NCI-H82 treated with DMSO at 0.1 percent for 48 hours (cell line): ENCODE measurements around the gene TCAP.
A peak's percentile ranks its signal among the peaks of the same experiment; 100 is the strongest.

ENCODE experiments used
- DNase-seq: peaks from one replicate; lab custom pipeline; 2025; ENCODE audit not compliant: unreplicated experiment; lab: John Stamatoyannopoulos, UW

TCAP gene

DNA sequence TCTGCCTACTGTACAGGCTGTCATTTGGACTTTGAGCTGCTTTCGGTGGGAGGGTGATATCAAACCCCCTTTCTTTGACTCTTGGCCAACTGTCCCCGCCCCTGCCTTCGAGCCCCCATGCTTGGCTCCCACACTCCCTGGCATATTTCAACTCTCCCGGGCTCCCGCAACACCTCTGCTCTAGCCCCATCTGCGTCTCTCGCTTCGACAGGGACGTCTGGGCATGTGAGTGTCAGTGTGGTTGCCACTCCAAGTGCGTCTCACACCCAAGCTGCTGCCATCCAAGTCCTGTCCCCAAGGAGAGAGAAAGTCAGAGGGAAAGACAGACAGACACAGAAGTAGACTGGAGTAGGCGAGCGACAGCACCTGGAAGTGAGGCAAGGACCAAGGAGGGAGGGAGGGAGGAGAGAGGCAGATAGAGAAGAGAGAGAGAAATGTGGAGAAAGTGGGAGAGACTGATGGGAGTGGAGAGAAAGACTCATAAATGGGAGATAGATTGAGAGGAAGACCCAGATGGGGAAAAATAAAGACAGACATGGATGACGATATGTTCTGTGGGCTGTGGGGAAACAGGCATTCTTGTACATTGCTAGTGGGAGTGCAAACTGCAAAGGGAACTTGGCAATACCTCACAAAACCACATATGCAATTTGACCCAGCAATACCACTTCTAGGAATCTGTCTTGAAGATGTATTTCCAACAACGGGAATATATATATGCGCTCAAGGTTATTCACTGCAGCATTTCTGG, 16.4 kb upstream of the TCAP start:
- DNase-seq: no peak

DNA sequence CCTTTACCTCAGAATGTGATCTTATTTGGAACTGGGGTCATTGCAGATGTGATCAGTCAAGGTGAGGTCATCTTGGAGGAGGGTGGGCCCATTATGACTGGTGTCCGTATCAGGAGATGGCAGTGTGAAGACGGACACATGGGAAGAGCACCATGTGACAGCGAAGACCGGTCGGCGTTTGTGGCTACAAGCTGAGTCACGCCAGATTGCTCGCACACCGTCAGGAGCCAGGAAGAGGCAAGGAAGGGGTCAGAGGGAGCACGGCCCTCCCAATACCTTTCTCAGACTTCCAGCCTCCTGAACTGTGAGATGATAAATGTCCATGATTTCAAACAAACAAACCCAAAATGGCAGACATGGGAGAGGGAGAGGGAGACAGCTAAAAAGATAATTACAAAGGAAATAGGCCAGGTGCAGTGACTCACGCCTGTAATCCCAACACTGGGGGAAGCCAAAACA, 15.0 kb upstream of the TCAP start:
- no peak for DNase-seq

DNA sequence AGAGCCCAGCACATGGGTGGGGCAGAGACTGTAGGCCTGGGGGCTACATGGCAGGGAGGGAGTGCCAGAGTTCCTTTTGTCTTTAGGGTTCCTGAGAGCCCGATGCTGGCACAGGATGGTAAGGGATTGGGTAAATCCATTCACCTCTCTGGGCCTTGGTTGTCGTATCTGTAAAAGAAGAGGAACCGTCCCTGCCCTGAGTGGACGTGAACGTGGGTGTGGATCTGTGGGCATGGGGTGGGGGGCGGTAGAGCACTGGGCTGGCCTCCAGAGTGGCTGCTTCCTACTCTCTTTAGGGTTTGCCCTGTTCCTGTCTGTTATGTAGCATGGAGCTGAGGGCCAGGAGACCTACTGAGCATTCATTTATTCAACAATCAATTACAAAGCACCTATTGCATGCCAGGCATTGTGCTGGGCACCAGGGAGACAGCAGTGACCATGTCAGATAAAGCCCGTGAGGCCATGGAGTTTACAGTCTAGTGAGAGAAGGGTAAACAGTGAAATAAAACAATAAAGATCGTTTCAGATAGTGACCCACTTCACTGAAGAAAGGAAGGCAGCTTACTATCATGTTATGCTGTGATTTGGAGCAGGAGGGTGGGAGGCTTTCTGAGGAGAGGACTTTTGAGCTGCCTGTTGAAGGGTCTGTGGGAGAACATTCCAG, 13.1 kb upstream of the TCAP start:
- no peak for DNase-seq

DNA sequence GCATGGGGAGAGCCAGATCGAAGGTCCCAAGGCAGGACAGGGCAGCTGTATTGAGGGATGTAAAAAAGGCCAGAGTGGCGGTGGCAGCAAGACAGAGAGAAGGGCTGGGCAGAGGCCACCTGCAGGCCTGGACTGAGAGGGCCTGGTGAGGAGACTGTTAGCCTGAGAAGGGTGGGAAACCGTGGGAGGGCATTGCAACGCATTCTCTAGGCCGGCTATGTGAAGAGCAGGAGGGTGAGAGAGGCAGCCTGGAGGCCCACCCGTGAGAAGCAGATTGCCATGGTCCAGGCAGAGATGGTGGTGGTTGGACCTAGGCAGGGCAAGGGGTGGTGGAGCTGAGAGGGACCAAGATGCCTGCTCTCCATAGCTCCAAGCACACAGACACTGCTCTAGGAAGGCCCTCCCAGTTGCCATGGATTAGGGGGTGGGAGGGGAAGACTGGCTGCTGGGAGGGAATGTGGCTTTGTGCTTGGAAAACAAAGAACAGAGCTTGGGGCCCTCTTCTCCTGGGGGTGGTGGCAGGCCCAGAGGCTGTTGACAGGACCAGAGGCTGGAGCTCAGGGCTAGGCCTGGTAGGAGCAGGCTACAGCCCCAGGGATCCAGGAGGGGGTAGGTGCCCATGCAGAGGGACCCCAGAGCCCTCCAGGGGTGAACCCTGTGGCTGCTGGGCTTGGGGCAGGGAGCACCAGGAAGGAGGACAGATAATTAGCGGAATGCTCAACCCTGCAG, 12.4 kb upstream of the TCAP start:
- DNase-seq: no peak

DNA sequence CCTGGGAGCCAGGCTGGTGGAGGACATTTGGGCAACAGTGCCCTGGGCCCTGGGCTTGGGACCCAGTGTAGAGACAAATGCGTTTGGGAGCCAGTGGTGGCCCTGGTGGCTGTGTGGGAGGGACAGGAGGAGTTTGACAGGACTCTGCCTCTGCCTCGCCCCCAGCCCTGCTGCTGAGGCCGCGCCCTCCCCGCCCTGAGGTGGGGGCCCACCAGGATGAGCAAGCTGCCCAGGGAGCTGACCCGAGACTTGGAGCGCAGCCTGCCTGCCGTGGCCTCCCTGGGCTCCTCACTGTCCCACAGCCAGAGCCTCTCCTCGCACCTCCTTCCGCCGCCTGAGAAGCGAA, 11.9 kb upstream of the TCAP start:
- no peak for DNase-seq

DNA sequence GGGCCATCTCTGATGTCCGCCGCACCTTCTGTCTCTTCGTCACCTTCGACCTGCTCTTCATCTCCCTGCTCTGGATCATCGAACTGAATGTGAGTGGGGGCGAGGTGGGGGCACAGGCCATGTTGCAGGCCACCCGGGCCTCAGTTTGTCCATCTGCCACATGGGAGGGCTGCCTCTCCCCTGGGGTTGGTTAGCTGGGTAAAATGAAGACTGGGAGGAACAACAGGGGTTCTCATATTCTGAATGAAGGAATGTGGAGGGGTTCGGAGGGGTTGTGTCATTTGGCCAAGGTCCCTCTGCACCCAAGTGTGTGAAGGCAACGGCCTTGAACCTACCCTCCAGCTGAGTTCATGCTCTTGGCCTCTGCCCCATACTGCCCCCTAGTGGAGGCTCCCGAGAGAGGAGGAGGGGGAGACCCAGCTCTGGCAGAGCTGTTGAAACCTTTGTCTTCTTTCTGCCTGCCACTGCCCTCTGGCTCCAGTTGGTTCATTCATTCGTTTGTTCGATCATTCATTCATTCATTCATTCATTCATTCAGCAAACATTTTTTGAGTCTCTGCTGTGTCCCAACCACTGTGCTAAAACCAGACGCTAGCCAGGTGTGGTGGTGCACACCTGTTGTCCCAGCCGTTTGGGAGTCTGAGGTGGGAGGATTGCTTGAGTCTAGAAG, 11.4 kb upstream of the TCAP start:
- DNase-seq: no peak

DNA sequence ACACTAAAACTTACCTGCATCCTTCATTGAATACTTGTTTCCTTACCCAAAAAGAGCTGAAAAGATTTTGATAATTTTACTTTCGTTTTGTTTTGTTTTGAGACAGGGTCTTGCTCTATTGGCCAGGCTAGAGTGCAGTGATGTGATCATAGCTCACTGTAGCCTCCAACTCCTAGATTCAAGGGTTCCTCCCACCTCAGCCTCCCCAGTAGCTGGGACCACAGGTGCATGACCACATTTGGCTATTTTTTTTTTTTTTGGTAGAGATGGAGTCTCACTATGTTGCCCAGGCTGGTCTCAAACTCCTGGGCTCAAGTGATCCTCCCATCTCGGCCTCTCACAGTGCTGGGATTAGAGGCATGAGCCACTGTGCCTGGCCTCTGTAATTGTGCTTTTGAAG, 10.0 kb upstream of the TCAP start:
- no peak for DNase-seq

DNA sequence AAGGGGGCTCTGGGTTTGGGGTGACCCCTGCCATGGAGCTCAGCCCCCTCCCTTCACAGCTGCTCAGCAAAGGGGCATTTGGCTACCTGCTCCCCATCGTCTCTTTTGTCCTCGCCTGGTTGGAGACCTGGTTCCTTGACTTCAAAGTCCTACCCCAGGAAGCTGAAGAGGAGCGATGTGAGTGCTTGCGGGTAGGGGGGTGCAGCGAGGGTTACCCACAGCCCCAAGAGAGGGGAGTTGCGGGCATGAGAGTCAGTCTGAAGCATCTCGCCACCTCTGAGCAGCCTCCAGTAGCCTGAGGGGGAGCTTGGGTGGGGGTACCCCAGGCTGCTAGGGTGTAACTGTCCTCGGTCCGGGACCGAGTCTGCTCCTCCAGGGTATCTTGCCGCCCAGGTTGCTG, 6.8 kb upstream of the TCAP start:
- no peak for DNase-seq

DNA sequence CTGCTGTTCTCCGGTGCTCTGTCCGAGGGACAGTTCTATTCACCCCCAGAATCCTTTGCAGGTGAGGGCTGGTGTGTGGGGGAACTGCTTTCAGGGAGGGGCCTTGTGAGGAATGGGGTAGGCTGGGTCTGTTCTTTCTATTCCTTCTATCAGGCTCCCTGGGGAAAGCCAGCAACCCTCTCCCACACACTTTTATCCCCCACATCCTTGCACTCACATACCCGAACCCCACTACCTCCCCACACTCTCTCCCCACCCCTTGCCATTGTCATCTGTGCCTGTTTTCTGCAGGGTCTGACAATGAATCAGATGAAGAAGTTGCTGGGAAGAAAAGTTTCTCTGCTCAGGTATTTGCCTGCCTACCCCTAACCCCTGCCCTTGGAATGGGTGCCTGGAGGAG, 6.4 kb upstream of the TCAP start:
- no peak for DNase-seq

DNA sequence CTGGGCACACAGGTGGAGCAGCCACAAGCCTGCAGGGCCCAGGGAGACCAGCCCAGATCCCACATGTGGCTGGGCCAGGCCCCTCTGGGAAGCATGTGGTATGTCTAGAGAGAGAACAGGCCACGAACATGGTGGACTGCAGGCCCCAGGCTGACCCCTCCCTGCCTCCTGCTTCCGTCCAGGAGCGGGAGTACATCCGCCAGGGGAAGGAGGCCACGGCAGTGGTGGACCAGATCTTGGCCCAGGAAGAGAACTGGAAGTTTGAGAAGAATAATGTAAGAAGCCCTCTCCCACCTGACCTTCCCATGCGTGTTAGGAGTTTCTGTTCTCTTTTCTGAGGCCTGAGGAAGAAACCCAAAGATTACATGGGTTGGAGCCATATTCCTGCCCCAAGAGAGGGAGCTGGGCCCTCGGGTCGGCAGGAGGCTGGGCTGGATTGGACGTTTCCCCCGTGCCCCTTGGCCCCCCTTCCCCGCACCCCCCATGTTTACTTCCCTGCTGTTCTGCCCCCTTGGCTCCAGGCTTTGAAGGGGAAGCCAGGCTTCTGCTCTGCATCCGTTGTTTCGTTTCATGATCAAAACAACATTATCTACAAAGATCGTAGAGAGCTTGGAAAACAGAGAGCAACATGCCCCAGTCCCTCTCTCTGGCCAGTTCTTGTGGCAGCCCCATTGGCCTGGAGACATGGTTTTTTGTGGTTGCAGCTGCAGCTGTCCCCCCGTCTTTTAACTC, 5.7 kb upstream of the TCAP start:
- DNase-seq: no peak

DNA sequence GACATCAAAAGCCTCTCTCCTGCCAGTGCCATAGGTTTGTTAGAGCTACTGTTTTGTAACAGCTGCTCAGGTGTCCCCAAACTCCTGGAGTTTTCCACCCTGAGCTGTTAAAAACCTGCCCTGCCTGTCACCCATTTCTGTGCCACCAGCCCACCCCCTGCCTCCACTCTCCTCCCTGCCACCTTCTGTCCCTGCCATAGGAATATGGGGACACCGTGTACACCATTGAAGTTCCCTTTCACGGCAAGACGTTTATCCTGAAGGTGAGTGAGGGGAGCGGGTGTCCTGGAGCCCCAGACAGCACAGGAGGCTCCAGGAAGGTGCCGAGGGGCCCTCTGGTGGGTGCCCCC, 5.2 kb upstream of the TCAP start:
- DNase-seq: no peak

DNA sequence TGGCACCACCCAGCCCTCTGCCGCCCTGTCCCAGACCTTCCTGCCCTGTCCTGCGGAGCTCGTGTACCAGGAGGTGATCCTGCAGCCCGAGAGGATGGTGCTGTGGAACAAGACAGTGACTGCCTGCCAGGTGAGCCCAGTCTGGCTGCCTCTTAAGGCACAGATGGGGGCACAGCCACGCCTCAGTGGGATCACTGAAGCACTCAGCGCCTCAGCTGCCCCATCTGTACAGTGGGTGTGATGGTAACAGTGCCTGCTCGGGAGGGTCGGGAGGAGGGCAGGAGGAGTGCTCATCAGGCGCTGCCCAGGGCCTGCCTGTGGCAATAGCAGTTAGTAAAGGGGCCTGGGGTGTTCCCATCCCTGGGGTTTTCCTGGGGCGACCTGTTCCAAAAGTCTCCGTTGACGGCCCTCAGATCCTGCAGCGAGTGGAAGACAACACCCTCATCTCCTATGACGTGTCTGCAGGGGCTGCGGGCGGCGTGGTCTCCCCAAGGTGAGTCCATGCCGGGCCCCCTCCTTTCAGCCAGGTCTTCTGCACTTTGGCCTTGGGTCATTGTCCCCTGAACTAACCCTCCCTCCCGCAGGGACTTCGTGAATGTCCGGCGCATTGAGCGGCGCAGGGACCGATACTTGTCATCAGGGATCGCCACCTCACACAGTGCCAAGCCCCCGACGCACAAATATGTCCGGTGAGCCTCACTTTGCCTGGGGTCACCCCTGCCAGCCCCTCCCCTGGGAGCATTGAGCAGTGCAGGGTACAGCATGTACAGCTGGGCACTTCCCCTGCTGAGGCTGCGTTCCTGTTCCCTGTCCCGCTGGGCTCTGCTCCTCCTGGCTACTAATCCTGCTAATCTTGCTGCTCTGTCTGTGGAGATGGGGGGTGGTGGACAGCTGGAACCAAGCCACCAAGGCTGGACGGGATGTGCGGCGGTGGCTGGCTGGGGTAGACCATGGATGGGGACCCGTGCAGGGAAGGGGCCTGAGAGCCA, 4.5 kb upstream of the TCAP start:
- DNase-seq: peak; percentile 88

DNA sequence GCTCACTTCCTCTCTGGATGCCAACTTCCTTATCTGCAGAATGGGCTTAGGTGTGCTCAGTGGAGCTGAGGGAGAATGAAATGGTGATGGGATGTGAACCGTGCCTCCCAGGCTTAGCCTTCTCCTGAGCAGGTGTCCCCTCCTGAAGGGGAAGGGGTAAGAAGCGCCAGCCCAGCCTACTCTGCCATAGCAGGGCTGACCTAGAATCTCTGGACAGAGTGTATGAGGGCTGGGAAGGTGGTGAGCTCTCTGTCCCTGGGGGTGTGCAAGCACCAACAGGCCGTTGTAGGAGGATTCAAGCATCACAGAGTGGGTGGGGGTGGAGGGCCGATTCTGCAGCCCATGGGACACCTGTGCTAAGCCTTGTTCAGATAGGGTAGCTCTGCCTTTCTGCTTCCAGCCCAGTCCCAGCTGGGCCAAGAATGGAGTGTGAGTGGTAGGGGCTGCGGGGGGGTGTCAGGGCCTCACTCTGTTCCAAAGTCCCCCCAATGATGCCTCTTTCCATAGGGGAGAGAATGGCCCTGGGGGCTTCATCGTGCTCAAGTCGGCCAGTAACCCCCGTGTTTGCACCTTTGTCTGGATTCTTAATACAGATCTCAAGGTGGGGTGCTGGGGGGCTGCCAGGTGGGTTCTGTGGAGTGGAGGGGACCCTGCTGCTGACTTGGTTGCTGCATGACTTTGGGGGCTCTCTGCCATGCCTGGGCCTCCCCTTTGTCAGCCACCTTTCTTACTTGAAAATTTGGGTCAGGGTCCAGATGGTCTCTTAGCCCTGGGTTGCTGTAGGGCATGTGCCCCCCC, 3.2 kb upstream of the TCAP start:
- no peak for DNase-seq

DNA sequence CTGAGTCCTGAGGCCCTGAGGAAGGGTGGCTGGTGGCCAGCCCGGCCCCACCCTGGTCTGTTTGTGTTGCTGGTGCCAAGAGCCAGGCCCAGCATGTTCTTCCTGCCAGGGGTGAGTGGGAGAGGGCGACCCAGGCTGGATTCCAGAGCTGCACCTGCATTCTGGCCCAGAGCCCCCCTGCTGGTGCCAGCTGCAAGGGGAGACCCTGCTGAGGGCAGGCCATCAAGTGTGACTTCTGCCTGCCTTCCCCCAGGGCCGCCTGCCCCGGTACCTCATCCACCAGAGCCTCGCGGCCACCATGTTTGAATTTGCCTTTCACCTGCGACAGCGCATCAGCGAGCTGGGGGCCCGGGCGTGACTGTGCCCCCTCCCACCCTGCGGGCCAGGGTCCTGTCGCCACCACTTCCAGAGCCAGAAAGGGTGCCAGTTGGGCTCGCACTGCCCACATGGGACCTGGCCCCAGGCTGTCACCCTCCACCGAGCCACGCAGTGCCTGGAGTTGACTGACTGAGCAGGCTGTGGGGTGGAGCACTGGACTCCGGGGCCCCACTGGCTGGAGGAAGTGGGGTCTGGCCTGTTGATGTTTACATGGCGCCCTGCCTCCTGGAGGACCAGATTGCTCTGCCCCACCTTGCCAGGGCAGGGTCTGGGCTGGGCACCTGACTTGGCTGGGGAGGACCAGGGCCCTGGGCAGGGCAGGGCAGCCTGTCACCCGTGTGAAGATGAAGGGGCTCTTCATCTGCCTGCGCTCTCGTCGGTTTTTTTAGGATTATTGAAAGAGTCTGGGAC, 2.4 kb upstream of the TCAP start:
- DNase-seq: no peak

DNA sequence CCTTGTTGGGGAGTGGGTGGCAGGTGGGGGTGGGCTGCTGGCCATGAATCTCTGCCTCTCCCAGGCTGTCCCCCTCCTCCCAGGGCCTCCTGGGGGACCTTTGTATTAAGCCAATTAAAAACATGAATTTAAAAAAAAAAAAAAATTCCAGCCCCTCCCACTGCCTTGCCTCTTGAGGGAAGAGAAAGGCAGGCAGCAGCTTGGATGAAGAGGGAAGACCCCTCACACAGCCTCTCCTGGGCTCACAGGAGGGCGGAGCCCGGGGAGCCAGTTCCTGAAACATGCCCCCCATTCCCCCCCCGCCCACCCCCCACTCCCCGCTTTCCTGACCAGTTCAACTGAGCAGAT, 1.8 kb upstream of the TCAP start:
- no peak for DNase-seq

DNA sequence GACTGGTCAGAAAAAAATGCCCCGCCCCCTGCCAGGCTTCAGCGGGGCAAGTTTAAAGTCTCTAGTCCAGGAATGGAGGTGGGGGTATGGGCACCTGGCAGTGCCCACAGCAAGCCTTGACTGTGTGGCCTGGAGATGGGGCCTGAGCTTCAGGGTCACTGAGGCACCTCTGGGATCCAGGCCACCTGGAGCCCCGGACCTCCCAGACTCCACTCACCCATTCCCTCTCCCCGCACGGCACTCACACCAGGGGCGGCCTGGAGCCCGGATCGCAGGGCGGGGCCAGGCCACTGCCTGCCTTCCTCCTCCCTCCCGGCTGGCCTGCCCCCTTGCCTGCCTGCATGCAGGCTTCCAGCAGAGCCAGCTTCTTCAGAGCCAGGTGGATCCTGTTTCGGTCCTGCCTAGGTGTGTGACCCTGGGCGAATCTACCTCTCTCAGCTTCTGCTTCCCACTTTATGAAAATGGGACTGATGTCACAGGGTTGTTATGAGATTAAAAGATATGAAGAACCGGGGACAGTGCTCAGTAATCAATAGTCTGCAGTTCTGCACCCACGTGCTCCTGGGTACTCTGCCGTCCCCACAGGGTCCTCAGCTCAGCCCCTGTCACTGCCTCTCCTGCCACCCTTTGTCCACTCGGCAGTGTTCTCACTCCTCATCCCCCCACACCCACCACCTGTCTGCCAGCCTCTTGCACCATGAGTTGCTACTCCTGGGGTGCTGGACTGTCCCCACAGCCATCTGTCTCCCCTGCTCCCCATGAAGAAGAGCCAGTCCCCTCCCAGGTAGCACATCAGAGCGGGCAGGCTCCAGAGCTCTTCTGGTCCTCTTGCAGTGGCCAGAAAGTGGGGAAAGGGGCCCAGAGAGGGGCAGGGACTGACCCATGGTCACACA, 1.2 kb upstream of the TCAP start:
- no peak for DNase-seq

DNA sequence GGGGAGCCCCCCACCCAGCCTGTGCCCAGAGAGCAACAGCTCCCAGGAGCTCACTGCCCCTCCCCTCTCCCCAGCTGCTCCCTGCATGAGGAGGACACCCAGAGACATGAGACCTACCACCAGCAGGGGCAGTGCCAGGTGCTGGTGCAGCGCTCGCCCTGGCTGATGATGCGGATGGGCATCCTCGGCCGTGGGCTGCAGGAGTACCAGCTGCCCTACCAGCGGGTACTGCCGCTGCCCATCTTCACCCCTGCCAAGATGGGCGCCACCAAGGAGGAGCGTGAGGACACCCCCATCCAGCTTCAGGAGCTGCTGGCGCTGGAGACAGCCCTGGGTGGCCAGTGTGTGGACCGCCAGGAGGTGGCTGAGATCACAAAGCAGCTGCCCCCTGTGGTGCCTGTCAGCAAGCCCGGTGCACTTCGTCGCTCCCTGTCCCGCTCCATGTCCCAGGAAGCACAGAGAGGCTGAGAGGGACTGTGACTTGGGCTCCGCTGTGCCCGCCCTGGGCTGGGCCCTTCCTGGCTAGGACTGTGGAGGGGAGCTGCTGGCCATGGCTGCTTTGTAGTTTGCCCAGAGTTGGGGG, 584 bp downstream of the TCAP start:
- no peak for DNase-seq
